ENCODE measurements around the gene IFITM5. TPM values are rescaled to one million over a fixed set of nuclear protein-coding genes. Genes with fewer than 3 reads are reported as not detected.

Gene IFITM5
- total RNA-seq, 6 experiments from 2014 or later: not detected

- TF ChIP-seq, protein P1, sequence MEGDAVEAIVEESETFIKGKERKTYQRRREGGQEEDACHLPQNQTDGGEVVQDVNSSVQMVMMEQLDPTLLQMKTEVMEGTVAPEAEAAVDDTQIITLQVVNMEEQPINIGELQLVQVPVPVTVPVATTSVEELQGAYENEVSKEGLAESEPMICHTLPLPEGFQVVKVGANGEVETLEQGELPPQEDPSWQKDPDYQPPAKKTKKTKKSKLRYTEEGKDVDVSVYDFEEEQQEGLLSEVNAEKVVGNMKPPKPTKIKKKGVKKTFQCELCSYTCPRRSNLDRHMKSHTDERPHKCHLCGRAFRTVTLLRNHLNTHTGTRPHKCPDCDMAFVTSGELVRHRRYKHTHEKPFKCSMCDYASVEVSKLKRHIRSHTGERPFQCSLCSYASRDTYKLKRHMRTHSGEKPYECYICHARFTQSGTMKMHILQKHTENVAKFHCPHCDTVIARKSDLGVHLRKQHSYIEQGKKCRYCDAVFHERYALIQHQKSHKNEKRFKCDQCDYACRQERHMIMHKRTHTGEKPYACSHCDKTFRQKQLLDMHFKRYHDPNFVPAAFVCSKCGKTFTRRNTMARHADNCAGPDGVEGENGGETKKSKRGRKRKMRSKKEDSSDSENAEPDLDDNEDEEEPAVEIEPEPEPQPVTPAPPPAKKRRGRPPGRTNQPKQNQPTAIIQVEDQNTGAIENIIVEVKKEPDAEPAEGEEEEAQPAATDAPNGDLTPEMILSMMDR (IDR thresholded peaks at IDR 0.05): peak; percentile 50 to 65 (median 58)
- TF ChIP-seq POLR2A (IDR thresholded peaks at IDR 0.05): no peak
- H3K27me3 ChIP-seq: no peaks in the 10 kb centered on the region
- H3K4me1 ChIP-seq: no peaks in the 10 kb centered on the region
- peaks cover 0 to 72% (median 29%) of the 10 kb centered on the region in 4 donors for H3K36me3 ChIP-seq
- no peak overlapping the region for H3K27ac ChIP-seq
- 80% methylated on average over 7 of the region's 10 CpGs for WGBS (ENCODE audit: insufficient coverage, low coverage, low lambda C conversion rate, missing lambda C conversion rate)
- intact Hi-C loops (cut with DNase I): loop anchor here in 1 of 2 donors (10.0 kb wide), 1 partner anchor 114 kb away; the partner anchor contains the start of gene B4GALNT4
- H3K9me3 ChIP-seq: no peaks in the 10 kb centered on the region
- DNase-seq (peak in 1 of 3 donors; percentile 50), ATAC-seq (peak; percentile 75 to 85 (median 80))
- no peak overlapping the region for H3K4me3 ChIP-seq
Measured at GRCh38 chr11:250740-251299, 48.5 kb downstream of the IFITM5 start.

DNA sequence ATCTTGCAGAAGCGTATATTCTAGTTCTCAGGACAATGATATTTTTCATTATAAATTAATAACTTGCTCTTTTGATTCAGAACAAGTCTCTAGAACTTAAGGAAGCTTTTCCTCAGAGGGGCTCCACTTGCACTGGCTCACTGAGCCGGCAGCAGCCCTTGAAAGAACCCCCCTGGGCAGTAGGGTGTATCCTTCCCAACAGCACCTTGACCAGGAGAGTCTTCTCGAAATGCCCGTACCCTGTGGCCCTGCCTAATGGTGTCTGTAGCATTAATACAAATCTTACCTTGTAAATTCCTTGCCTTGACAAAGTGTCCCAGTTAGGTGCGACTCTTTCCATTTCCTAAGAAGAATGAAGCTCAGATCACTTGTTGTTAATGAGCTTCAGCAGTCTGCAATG lies 49.1 kb downstream of the IFITM5 start:
- TF ChIP-seq POLR2A (IDR thresholded peaks at IDR 0.05): no peak
- TF ChIP-seq, protein P1 (IDR thresholded peaks at IDR 0.05): no peak
- ATAC-seq: no peak
- Histone ChIP-seq H3K27ac (no peak overlapping the region), H3K4me1 (no peaks in the 10 kb centered on the region), H3K36me3 (peaks cover 0 to 74% (median 31%) of the 10 kb centered on the region in 4 donors), H3K27me3 (no peaks in the 10 kb centered on the region), H3K4me3 (no peak overlapping the region), H3K9me3 (no peaks in the 10 kb centered on the region)
- DNase-seq: no peak
- intact Hi-C loops (cut with DNase I): loop anchor here in 1 of 2 donors (10.0 kb wide), 1 partner anchor 115 kb away; the partner anchor contains the start of gene B4GALNT4
- 79% methylated on average over 4 of the region's 5 CpGs for WGBS (ENCODE audit: insufficient coverage, low coverage, low lambda C conversion rate, missing lambda C conversion rate)

- H3K4me1 ChIP-seq: no peaks in the 10 kb centered on the region
- no peaks in the 10 kb centered on the region for H3K9me3 ChIP-seq
- ATAC-seq (no peak), DNase-seq (no peak)
- intact Hi-C loops (cut with DNase I): loop anchor here in 1 of 2 donors (5.0 kb wide), 1 partner anchor 47 kb away; no protein-coding TSS in a partner anchor
- TF ChIP-seq, protein P1 (IDR thresholded peaks at IDR 0.05): no peak
- H3K4me3 ChIP-seq: no peak overlapping the region
- no peak overlapping the region for H3K27ac ChIP-seq
- H3K27me3 ChIP-seq: no peaks in the 10 kb centered on the region
- WGBS (ENCODE audit: insufficient coverage, low coverage, low lambda C conversion rate, missing lambda C conversion rate): 89% methylated on average over 8 of the region's 8 CpGs
- H3K36me3 ChIP-seq: peaks cover 0 to 86% (median 42%) of the 10 kb centered on the region in 4 donors
Measured at GRCh38 chr11:249062-249461, 50.3 kb downstream of the IFITM5 start.

Small RNA genes lying within 50 kb of the gene (small RNA-seq; reads per million reads assigned to genes)
- gene AC136475.6: 0 reads per million in 2 experiments

Other genes starting within 250 kb of the IFITM5 start
- gene SCGB1C1, start 106.4 kb downstream of the IFITM5 start, total RNA-seq: not detected
- 10 to 100 TPM; 17.2 to 28.9 (median 24.8) TPM for gene BET1L, start 92.1 kb downstream of the IFITM5 start, total RNA-seq
- gene RIC8A, start 91.8 kb downstream of the IFITM5 start, total RNA-seq: 10 to 100 TPM; 29.7 to 54.0 (median 32.4) TPM
- 10 to 100 TPM in 5 of 6 experiments, 1 to 10 TPM in 1; 9.2 to 22.0 (median 15.5) TPM for gene SIRT3, start 63.2 kb downstream of the IFITM5 start, total RNA-seq
- 10 to 100 TPM; 46.1 to 71.5 (median 48.7) TPM for gene PSMD13, start 62.5 kb downstream of the IFITM5 start, total RNA-seq
- gene NLRP6, start 21.1 kb downstream of the IFITM5 start, total RNA-seq: 1 to 10 TPM in 4 of 6 experiments, under 1 TPM in 2; 0.22 to 6.2 (median 1.6) TPM
- 100 to 1,000 TPM in 1 of 6 experiments, 10 to 100 TPM in 4, 1 to 10 TPM in 1; 7.7 to 110 (median 13.8) TPM for gene PGGHG, start 10.4 kb downstream of the IFITM5 start, total RNA-seq
- 100 to 1,000 TPM; 157 to 624 (median 390) TPM for gene IFITM2, start 8.3 kb upstream of the IFITM5 start, total RNA-seq
- gene IFITM1, start 14.5 kb upstream of the IFITM5 start, total RNA-seq: 100 to 1,000 TPM in 2 of 6 experiments, 10 to 100 TPM in 4; 15.7 to 159 (median 72.5) TPM
- 1,000 to 10,000 TPM in 1 of 6 experiments, 100 to 1,000 TPM in 5; 445 to 1,124 (median 694) TPM for gene IFITM3, start 21.3 kb upstream of the IFITM5 start, total RNA-seq
- under 1 TPM in 2 of 6 experiments, not detected in 4; 0.05 to 0.07 TPM for gene B4GALNT4, start 70.0 kb upstream of the IFITM5 start, total RNA-seq
- 1 to 10 TPM in 1 of 6 experiments, under 1 TPM in 2, not detected in 3; 0.43 to 1.5 (median 0.47) TPM for gene PKP3, start 94.7 kb upstream of the IFITM5 start, total RNA-seq
- gene SIGIRR, start 115.5 kb upstream of the IFITM5 start, total RNA-seq: 100 to 1,000 TPM in 2 of 6 experiments, 10 to 100 TPM in 4; 48.2 to 133 (median 66.3) TPM
- gene ANO9, start 142.5 kb upstream of the IFITM5 start, total RNA-seq: 1 to 10 TPM in 1 of 6 experiments, under 1 TPM in 4, not detected in 1; 0.09 to 1.0 (median 0.28) TPM
- gene PTDSS2, start 150.8 kb upstream of the IFITM5 start, total RNA-seq: 10 to 100 TPM in 4 of 6 experiments, 1 to 10 TPM in 2; 8.4 to 21.9 (median 11.4) TPM
- gene RNH1, start 207.7 kb upstream of the IFITM5 start, total RNA-seq: 100 to 1,000 TPM in 2 of 6 experiments, 10 to 100 TPM in 4; 66.4 to 135 (median 76.2) TPM
- 10 to 100 TPM in 5 of 6 experiments, 1 to 10 TPM in 1; 7.6 to 20.9 (median 14.8) TPM for gene HRAS, start 236.1 kb upstream of the IFITM5 start, total RNA-seq
- 1 to 10 TPM in 1 of 6 experiments, under 1 TPM in 4, not detected in 1; 0.12 to 1.1 (median 0.71) TPM for gene LRRC56, start 238.0 kb upstream of the IFITM5 start, total RNA-seq

Data from right lobe of liver (tissue), 6 donors.